GM23338 (cell line): Measurements from ENCODE around the gene PGRMC2.

Experiments used
- CTCF ChIP-seq, 2 experiments: fragments of 200-600 bp in 1 of 2; sonication (generic) in 1 of 2; conservative IDR thresholded peaks; 2 replicates each; pipeline versions ENCODE4 v1.5.1 to v1.6.1; 2016 to 2017; ENCODE audit warnings: antibody characterized with exemption in 2 of 2, low read depth in 2 of 2, mild to moderate bottlenecking in 2 of 2, moderate library complexity in 1 of 2
- EZH2 ChIP-seq: fragments of 200-600 bp; sonication (generic); IDR thresholded peaks from one replicate; pipeline ENCODE4 v1.8.0; 2017; ENCODE audit warnings: antibody characterized with exemption, mild to moderate bottlenecking, low read depth; ENCODE audit not compliant: unreplicated experiment
- POLR2AphosphoS5 ChIP-seq: IDR thresholded peaks from 2 replicates; pipeline ENCODE4 v1.6.1; 2016; ENCODE audit warnings: antibody characterized with exemption, low read depth
- ZNF331 ChIP-seq: fragments of 250-450 bp; sonication (Bioruptor Pico); IDR thresholded peaks from 2 replicates; pipeline ENCODE4 v1.5.0; 2020; ENCODE audit warnings: low read depth, mild to moderate bottlenecking, moderate library complexity

GRCh38 chr4:128241425-128241913 lies 46.1 kb downstream of the PGRMC2 start:
- TF ChIP-seq EZH2 (no peak), CTCF (conservative IDR thresholded peaks at IDR 0.05; ENCODE audit: low read depth in 2 of 2) (no peak), POLR2AphosphoS5 (no peak), ZNF331 (no peak)
